Measurements from ENCODE around the gene VIL1. TPM values are rescaled to one million over a fixed set of nuclear protein-coding genes. Genes with fewer than 3 reads are reported as not detected.

Gene VIL1
- total and polyA plus RNA-seq, 2 of the 13 experiments (the other 11 are each of a cell fraction or from before 2014, with no cell fraction given): 287 to 301 TPM

DNA sequence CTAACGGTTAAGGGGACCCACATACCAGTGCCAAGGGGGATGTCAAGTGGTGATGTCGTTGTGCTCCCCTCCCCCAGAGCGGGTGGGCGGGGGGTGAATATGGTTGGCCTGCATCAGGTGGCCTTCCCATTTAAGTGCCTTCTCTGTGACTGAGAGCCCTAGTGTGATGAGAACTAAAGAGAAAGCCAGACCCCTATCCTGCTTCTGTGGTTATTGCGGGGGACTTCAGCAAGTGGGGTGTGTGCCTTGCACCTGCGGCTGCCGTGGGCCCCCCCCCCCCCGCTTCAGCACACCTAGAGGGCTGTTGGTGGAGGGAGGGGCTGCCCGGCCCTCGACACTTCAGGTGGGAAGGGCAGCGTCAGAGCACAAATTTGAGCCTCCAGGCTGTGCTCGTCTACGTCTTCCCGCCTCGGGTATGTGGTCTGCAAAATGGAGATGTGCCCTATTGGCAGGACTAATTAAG, 13.1 kb upstream of the VIL1 start (continued):
- TF ChIP-seq, protein P1, sequence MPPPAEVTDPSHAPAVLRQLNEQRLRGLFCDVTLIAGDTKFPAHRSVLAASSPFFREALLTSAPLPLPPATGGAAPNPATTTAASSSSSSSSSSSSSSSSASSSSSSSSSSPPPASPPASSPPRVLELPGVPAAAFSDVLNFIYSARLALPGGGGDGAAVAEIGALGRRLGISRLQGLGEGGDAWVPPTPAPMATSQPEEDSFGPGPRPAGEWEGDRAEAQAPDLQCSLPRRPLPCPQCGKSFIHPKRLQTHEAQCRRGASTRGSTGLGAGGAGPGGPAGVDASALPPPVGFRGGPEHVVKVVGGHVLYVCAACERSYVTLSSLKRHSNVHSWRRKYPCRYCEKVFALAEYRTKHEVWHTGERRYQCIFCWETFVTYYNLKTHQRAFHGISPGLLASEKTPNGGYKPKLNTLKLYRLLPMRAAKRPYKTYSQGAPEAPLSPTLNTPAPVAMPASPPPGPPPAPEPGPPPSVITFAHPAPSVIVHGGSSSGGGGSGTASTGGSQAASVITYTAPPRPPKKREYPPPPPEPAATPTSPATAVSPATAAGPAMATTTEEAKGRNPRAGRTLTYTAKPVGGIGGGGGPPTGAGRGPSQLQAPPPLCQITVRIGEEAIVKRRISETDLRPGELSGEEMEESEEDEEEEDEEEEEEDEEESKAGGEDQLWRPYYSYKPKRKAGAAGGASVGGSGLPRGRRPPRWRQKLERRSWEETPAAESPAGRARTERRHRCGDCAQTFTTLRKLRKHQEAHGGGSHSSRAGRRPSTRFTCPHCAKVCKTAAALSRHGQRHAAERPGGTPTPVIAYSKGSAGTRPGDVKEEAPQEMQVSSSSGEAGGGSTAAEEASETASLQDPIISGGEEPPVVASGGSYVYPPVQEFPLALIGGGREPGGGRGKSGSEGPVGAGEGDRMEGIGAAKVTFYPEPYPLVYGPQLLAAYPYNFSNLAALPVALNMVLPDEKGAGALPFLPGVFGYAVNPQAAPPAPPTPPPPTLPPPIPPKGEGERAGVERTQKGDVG (CRISPR knock-in tag; IDR thresholded peaks at IDR 0.05; ENCODE audit: borderline replicate concordance): 0 out of 2 replicates have a peak, but pooled peaks have one; percentile 90
- TF ChIP-seq GFI1 (CRISPR knock-in tag; IDR thresholded peaks at IDR 0.05; ENCODE audit: borderline replicate concordance) (peak; percentile 65; the same call in 1 of the 2 replicates), ZNF879 (CRISPR knock-in tag; IDR thresholded peaks at IDR 0.05) (0 out of 2 replicates have a peak, but pooled peaks have one; percentile 47), ZNF749 (CRISPR knock-in tag; IDR thresholded peaks at IDR 0.05; ENCODE audit: borderline replicate concordance) (no peak), GABPB1 (CRISPR knock-in tag; IDR thresholded peaks at IDR 0.05) (no peak), TAF15 (IDR thresholded peaks at IDR 0.05; ENCODE audit: low read depth, low read length, poor library complexity, severe bottlenecking) (no peak), HOXA5 (CRISPR knock-in tag; IDR thresholded peaks at IDR 0.05) (no peak), ZSCAN9 (CRISPR knock-in tag; IDR thresholded peaks at IDR 0.05; ENCODE audit: borderline replicate concordance) (no peak; the same call in 1 of the 2 replicates), ZNF746 (CRISPR knock-in tag; IDR thresholded peaks at IDR 0.05) (peak; percentile 59; the same call in 1 of the 2 replicates), ZNF598 (CRISPR knock-in tag; IDR thresholded peaks at IDR 0.05; ENCODE audit: borderline replicate concordance) (peak; percentile 97), CREM (IDR thresholded peaks at IDR 0.05) (no peak), CREM (CRISPR knock-in tag; IDR thresholded peaks at IDR 0.05) (no peak), SRSF4 (IDR thresholded peaks at IDR 0.05; ENCODE audit: low read depth, low read length, poor library complexity, severe bottlenecking) (peak; percentile 44), SRY (CRISPR knock-in tag; IDR thresholded peaks at IDR 0.05) (peak; percentile 66), ZNF775 (CRISPR knock-in tag; IDR thresholded peaks at IDR 0.05; ENCODE audit: borderline replicate concordance) (no peak), HDAC2 (CRISPR knock-in tag; IDR thresholded peaks at IDR 0.05) (peak; percentile 32; the same call in 1 of the 2 replicates)
- TF ChIP-seq, protein P2, sequence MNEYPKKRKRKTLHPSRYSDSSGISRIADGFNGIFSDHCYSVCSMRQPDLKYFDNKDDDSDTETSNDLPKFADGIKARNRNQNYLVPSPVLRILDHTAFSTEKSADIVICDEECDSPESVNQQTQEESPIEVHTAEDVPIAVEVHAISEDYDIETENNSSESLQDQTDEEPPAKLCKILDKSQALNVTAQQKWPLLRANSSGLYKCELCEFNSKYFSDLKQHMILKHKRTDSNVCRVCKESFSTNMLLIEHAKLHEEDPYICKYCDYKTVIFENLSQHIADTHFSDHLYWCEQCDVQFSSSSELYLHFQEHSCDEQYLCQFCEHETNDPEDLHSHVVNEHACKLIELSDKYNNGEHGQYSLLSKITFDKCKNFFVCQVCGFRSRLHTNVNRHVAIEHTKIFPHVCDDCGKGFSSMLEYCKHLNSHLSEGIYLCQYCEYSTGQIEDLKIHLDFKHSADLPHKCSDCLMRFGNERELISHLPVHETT (CRISPR knock-in tag; conservative IDR thresholded peaks at IDR 0.05): peak; percentile 31; the same call in 1 of the 2 replicates
- TF ChIP-seq, protein P3, sequence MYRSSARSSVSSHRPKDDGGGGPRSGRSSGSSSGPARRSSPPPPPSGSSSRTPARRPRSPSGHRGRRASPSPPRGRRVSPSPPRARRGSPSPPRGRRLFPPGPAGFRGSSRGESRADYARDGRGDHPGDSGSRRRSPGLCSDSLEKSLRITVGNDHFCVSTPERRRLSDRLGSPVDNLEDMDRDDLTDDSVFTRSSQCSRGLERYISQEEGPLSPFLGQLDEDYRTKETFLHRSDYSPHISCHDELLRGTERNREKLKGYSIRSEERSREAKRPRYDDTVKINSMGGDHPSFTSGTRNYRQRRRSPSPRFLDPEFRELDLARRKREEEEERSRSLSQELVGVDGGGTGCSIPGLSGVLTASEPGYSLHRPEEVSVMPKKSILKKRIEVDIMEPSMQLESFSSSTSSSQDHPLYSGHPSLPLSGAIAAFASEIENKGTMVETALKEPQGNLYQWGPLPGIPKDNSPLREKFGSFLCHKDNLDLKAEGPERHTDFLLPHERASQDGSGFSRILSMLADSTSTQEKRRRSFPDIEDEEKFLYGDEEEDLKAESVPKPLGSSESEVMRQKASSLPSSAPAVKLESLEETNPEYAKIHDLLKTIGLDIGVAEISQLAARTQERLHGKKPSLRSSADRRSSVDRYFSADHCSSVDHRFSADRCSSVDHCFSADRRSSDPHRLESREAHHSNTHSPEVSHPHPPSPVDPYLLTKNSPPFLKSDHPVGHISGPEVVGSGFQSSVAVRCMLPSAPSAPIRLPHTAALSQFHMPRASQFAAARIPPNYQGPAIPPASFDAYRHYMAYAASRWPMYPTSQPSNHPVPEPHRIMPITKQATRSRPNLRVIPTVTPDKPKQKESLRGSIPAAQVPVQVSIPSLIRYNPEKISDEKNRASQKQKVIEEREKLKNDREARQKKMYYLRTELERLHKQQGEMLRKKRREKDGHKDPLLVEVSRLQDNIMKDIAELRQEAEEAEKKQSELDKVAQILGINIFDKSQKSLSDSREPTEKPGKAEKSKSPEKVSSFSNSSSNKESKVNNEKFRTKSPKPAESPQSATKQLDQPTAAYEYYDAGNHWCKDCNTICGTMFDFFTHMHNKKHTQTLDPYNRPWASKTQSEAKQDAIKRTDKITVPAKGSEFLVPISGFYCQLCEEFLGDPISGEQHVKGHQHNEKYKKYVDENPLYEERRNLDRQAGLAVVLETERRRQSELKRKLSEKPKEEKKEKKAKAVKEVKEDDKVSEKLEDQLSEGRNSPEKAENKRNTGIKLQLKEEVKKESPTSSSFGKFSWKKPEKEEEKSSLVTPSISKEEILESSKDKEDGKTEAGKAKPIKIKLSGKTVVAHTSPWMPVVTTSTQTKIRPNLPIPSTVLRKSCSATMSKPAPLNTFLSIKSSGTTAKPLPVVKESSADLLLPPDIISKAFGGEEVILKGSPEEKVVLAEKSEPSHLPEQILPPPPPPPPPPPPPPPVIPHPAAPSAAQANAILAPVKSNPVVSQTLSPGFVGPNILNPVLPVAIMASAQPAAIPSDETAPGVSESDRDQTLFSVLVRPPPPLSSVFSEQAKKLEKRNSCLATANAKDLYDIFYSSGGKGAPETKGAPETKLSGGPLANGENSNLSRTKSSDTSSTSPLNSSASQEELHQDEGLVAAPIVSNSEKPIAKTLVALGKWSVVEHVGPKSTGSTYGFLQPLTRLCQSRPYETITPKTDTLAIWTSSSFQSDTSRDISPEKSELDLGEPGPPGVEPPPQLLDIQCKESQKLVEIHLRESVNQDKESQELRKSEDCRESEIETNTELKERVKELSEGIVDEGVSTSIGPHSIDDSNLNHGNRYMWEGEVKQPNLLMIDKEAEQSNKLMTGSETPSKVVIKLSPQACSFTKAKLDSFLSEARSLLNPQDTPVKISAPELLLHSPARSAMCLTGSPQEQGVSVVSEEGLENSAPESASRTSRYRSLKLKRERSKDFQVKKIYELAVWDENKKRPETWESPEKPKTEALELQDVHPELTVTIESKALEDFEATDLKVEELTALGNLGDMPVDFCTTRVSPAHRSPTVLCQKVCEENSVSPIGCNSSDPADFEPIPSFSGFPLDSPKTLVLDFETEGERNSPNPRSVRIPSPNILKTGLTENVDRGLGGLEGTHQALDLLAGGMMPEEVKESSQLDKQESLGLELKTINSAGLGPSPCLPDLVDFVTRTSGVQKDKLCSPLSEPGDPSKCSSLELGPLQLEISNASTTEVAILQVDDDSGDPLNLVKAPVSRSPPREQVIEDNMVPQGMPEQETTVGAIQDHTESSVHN (CRISPR knock-in tag; IDR thresholded peaks at IDR 0.05): peak; percentile 78; the same call in 1 of the 2 replicates

Data from HepG2 (cell line).